22Rv1 (cell line): ENCODE results near the gene TBC1D5.

ENCODE experiments used
- ZFX ChIP-seq: fragments of 450-650 bp; IDR thresholded peaks from 2 replicates; pipeline ENCODE4 v1.6.1; 2017; ENCODE audit warnings: antibody characterized with exemption, borderline replicate concordance
- TF ChIP-seq, protein P1 (sequence below): fragments of 450-650 bp; IDR thresholded peaks from 2 replicates; pipeline ENCODE4 v1.5.1; 2017; ENCODE audit warnings: mild to moderate bottlenecking

DNA sequence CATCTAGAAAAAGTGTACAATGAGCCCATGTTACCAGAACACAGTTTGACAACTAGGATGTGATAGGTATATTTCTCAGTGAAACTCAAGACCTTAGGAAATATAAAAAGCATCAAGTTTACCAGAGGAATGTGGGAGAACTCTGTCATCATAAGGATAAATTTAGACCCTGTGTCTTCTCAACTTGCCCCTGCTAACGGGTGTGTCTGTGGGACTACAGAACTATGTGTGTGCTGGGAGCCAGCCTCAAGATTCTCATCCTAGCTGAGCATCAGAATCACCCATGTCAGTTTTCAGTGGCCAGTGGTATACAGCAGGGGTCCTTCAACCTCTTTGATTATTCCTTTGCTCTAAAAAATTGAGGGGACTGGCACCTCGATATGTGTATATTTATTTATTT lies 464.4 kb downstream of the TBC1D5 start:
- TF ChIP-seq, protein P1, sequence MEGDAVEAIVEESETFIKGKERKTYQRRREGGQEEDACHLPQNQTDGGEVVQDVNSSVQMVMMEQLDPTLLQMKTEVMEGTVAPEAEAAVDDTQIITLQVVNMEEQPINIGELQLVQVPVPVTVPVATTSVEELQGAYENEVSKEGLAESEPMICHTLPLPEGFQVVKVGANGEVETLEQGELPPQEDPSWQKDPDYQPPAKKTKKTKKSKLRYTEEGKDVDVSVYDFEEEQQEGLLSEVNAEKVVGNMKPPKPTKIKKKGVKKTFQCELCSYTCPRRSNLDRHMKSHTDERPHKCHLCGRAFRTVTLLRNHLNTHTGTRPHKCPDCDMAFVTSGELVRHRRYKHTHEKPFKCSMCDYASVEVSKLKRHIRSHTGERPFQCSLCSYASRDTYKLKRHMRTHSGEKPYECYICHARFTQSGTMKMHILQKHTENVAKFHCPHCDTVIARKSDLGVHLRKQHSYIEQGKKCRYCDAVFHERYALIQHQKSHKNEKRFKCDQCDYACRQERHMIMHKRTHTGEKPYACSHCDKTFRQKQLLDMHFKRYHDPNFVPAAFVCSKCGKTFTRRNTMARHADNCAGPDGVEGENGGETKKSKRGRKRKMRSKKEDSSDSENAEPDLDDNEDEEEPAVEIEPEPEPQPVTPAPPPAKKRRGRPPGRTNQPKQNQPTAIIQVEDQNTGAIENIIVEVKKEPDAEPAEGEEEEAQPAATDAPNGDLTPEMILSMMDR: no peak
- no peak for TF ChIP-seq ZFX
